Right kidney (tissue), 1 donor: ENCODE results near the gene TEX14.

Source experiments
- DNase-seq: peaks from one replicate; pipeline ENCODE4 v3.0.0-alpha.2; 2016

Gene TEX14

GRCh38 chr17:58643147-58643546, 48.7 kb downstream of the TEX14 start:
- no peak for DNase-seq

GRCh38 chr17:58641887-58642311, 49.9 kb downstream of the TEX14 start:
- no peak for DNase-seq

- DNase-seq, result no peak
Observed at GRCh38 chr17:58640202-58640601, 51.6 kb downstream of the TEX14 start.

GRCh38 chr17:58639681-58640080, 52.2 kb downstream of the TEX14 start:
- no peak for DNase-seq

GRCh38 chr17:58637011-58637570, 54.8 kb downstream of the TEX14 start:
- no peak for DNase-seq

DNA sequence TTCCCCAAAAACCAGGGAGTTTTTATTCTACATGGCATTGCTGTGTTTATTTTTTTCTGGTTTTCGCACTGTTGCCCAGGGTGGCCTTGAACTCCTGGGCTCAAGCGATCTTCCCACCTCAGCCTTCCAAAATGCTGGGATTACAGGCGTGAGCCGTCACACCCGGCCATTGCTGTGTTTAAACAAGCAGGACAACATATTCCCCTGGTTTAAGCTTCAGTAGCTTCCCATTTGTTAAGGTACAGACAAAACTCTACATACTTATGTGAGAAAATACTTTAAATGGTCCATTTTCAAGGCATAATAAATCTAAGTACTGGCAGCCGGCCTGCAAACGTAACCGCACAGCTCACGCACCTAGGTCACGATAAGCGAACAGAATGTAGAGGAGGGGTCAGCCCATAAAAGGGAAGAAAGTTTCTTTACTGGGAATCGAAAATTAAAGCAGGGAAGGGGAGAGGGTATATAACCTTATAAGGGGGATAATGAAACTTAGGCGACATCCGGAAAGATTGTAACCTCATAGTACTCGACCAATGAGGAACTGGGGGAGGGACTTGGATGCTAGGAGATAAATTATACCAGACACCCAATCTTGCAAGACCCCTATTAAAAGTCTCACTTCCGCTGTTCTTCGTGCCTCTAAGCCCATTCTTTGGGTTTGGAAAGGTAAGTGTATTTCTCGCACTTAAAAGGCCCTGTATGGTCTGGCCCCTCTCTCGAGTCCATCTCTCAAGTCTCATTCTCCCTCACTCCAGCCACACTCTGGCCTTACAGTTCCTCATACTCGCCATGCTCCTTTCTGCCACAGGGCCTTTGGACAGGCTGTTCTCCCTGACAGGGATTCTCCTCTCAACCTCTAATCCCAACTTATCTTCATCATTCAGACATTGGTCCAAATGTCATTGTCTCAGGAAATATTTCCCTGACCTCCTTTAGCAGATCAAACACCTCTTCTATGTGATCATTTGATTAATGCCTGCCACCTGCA, 59.2 kb downstream of the TEX14 start:
- DNase-seq, result no peak

DNA sequence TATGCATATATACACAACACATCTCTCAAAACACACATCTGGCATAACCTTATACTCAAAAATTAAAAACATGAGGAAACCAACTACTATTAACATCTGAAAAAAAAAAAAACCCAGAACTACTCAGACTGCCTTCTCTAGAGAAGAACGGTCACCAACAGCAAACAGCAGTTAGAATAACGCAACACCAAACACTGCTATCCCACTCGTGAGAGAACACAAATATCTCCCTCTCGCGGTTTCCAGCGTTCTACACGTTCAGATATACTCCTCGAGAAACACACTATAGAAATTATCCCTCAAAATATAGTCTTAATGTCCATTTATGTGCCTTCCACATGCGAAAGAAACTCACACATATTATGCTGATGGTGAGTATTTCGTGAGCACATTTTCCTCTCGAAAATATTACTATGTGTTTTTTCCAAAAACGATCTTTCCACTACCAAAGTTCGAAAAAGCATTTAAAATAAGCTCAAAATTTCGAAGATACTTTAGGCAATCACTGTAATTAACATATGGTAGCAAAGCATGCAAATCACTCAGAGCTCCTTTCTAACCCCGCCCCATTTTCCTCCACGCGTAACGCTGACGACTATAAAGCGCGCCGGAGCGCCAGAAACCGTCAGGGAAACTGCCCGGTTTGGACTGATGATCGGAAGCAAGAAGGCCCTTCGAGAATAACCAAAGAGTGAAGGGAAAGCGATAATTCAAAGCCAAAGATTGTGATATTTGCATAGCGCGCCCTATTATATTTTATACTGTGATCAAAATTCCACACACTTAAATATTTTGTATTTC, 60.1 kb downstream of the TEX14 start:
- DNase-seq, result peak; percentile 89

- no peak for DNase-seq
Observed at GRCh38 chr17:58630883-58631522, 60.8 kb downstream of the TEX14 start.

DNA sequence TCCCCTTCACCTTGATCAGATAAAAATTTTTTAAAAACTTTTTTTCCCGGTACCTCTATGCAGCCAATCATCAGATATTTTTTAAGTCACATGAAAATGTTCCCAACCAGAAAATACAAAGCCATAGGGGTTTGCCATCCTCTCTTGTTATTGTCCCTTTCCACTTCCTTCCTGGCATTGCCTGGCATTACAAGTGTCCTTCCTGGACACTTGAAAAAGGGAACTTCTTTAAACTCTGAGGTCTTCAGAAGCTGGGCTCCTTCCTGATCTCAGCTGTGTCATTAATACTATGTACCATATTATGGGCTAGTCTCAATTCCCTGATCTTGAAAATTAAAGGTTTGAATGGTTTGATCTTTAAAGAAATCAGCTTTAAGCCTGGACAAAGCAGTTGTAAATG, 64.9 kb downstream of the TEX14 start:
- DNase-seq, result no peak

DNA sequence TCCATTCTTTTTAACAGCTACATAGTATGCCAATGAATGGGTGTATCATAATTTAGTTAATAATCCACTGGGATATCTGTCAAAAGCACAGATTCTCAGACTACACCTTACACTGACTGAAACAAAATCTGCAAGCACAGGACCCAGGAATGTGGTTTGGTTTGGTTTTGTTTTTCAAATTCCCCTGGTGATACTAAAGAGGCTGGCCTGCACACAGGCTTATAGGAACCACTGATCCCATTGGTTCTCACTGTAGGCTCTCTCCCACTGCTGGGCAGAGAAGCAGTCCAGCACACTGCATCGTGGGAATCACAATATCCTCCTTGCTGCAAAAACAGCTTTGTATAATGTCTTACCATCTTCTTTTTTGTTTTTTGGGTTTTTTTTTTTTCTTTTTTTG, 67.1 kb downstream of the TEX14 start:
- DNase-seq, result no peak

- DNase-seq, result no peak
Observed at GRCh38 chr17:58621174-58621573, 70.7 kb downstream of the TEX14 start.

DNA sequence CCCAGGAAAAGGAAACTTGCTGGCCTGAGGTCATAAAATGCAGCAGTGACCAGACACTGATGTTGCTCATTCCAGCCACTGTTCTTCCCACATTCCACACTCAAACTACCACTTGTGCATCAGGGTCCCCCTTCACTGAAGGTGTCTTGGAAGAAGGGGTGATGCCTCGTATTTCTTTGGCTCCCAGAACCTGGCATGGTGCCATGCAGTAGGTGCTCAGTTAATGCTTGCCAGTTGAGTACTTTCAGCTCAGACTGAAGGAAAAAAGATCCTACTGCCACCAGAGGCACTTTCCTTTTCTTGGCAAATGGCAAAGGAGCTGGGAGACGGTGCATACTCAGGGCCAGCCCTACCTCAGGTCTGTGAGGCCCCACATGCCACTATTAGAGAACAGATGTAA, 73.5 kb downstream of the TEX14 start:
- no peak for DNase-seq

DNA sequence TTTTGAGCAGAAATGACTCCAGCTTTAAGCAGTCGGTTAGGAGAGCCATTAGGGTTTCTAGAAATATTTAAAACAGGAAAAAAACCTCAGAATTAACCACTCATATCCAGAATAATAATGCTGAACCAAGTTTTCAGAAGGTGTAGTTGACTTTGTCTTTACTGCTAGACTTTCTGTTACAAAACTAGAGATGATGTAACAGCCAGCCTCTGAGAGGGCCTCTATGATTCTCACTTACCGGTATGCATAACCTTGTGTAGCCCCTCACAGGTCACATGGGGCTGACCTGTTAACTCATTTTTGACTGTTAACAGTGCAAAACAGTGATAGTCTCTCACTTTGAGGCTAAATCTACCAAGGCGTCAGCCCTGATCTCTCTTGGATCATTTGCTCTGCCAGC, 74.3 kb downstream of the TEX14 start:
- DNase-seq, result no peak

GRCh38 chr17:58615768-58616659, 75.8 kb downstream of the TEX14 start:
- no peak for DNase-seq

DNA sequence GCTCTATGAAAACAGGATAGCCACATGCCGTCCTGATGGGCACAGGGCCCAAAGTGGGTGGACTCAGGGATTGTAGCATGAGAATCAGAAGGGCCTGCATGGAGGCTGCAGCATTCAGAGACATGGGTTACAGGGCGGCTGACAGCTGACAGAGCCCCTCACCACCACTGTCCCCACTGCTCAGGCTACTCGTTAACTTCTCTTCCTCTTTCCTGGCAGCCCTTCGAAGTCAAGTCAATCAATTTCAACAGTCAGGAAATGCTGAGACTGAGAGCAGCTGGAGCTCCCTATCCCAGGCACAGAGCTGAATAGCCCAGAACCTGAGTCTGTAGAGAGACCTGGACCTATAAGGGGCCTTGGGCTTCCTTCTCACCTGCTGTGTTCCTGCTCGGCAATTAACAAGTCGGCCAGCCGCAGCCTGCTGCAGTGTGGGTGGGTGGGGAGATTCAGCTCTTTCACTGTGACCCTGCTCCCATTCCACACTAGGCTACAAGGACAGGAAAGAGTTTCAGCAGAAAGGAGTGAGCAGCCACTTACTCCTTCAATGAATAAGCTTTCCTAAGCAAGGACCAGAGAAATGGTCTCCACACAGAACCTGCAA, 76.9 kb downstream of the TEX14 start:
- DNase-seq, result no peak

DNA sequence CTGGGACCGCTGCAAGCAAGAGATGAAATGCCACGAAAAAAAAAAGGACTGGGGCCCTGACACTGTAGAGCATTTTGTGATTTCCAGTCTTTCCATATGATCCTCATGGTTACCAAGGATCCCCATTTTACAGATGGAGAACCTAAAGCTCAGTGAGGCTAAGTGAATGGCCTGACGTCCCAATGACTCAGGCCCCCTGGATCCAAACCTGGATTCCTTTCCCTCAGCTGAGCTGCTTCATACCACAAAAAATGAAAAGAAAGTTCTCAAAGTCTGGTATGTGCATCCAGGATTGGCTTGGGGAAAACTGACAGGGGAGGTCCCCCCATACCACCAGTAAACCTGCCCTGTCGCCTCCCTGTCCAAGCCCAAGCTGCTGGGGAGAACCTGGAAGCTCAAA, 80.5 kb downstream of the TEX14 start:
- DNase-seq, result no peak

DNA sequence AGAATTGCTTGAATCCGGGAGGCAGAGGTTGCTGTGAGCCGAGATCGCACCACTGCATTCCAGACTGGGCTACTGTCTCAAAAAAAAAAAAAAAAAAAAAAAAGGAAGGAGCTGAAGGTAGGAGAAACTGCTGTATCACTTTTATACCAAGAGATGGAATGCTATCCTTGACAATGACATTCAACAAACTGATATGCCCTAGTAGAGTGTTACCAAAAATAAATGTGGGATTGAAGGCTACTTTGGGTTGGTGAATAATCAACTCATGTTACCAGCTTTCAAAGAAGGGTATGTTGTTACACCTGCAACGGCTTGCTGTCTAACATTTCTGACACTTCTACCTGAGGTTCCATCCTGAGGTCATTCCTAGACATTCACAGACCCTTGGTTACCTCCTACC, 84.9 kb downstream of the TEX14 start:
- no peak for DNase-seq

DNA sequence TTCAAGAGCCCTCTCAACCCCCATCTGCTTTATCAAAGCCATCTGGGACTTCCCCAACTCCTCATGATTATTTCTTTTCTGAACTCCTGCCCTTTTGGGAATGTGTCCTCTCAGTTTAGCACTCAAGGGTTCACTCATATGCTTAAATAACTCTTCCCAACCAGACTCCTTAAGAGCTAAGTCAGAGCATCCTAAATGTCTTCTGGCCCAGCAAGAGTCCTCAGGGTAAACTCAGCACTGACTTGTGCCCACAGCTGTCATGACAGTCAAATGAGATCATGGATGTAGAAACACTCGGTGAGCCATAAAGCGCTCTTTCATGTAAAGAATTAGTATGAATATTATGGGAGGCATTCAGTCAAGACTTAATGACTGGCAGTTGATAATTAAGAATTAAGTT, 85.9 kb downstream of the TEX14 start:
- no peak for DNase-seq

- DNase-seq, result no peak
Observed at GRCh38 chr17:58605470-58605869, 86.4 kb downstream of the TEX14 start.

- no peak for DNase-seq
Observed at GRCh38 chr17:58601976-58602375, 89.9 kb downstream of the TEX14 start.

- DNase-seq, result no peak
Observed at GRCh38 chr17:58597371-58597770, 94.5 kb downstream of the TEX14 start.
